ENCODE data around the gene MFSD12. TPM values are rescaled to one million over a fixed set of nuclear protein-coding genes. Genes with fewer than 3 reads are reported as not detected.
"Not testable (repeated sequence)": the region's sequence is repeated elsewhere in the genome, so short reads cannot be mapped to it uniquely, and the experiment has no call there.

Gene MFSD12
- total RNA-seq, 1 experiment from 2014 or later, result 34.5 TPM

DNA sequence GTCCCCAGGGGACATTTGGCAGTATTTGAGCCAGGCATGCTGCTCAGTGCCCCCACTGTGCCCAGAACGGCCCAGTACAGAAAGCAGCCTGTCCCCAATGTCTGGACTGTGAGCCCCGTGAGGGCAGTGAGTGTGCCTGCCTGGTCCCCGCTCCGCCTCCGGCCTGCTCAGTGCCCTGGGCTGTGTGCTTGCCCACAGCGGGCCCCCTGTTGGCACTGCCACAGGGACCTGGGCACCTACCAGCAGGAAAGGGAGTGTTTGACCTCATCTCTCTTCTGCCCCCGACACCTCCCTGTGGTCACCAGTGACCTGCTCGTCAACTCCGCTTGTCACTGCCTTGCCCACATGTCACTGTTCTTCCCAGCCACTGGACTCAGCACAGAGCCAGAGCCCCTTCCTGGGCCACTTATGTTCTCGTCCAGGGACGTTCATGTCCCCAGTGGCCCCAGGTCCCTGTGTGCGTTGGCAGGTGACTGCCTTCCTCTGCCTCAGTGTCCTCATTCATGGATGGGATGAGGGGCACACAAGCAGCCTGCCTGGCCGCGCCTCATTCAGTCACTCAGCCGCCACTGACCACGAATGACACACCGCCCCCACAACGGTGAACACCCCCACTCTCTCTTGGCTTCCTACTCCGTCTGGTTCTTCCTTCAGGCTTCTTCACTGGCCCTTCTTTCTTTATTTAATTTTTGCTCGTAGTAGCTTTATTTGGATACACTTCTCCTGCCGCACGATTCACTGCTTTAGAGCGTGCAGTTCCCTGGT is 48.4 kb downstream of the MFSD12 start:
- Histone ChIP-seq H3K4me3 (ENCODE audit: low read length) (no peak overlapping the region), H3K79me2 (ENCODE audit: low read length) (peaks cover 81% of the 10 kb centered on the region), H4K20me1 (ENCODE audit: insufficient read depth, low read depth, low read length) (peaks cover 19% of the 10 kb centered on the region; the same call in 1 of the 2 replicates), H3K27me3 (ENCODE audit: low read length) (no peaks in the 10 kb centered on the region), H3K9me3 (ENCODE audit: low read length) (no peaks in the 10 kb centered on the region), H3K9ac (ENCODE audit: low read length) (no peak overlapping the region), H3K9me2 (replicated peaks; ENCODE audit: insufficient read depth, low read length) (no peaks in the 10 kb centered on the region), H3K36me3 (ENCODE audit: insufficient read depth, low read length) (no peaks in the 10 kb centered on the region), H3K4me2 (ENCODE audit: low read depth, low read length, poor library complexity, severe bottlenecking) (no peak overlapping the region), H3K4me1 (ENCODE audit: low read length) (peaks cover 19% of the 10 kb centered on the region), H3K27ac (ENCODE audit: low read length) (no peak overlapping the region), H2AFZ (ENCODE audit: low read length) (no peak overlapping the region)
- DNase-seq, result no peak

DNA sequence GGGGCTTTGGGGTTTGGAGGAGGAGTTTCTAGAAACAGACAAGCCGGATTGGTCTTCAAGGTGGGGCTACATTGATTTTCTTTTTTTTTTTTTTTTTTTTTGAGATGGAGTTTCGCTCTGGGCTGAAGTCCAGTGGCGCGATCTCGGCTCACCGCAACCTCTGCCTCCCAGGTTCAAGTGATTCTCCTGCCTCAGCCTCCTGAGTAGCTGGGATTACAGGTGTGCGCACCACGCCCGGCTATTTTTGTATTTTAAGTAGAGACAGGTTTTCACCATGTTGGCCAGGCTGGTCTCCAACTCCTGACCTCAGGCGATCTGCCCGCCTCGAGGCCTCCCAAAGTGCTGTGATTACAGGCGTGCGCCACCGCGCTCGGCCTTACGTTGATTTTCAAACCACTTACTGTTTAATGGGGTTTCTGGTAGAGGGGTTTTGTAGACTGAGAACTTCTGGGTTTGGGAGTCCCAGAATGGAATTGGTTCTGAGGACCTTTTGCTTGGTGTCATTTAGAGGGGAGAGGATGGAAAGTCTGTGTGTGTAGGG is 49.2 kb downstream of the MFSD12 start:
- H3K4me2 ChIP-seq (ENCODE audit: low read depth, low read length, poor library complexity, severe bottlenecking), result not testable (repeated sequence)

DNA sequence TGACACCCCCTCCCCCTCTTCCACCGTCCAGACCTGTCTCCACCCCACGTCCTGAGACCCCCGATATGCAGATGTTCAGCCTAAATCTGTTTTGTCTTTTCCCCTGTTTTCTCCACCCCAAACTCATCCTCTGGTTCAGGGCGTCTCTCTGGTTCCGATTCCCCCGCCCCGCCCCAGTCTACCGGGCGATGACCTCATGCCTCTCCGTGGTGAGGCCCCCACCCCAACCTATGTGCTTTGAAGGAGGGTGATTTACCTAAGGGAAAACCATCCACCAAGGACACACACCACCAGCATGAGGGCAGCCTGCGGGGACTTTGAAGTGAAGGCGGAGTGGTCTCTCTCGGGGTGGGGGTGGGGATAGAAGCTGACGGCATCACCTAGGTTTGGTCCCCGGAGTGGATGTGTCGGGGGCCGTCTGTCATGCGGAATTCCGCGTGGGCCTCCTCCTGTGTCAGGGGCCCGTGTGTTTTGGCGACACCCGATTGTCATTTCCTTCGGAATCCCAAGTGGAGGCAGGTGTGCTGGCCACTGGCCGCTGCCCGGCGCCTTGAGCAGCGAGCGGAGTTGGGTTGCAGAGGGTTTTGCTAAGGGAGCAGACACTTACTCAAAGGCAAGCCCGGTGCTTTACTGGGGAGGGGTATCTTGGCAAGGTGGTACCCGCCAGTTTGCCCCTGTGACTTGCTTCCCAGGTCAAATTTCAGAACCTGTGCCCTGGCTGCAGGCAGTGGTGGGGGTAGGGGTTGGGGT is 49.8 kb downstream of the MFSD12 start:
- Histone ChIP-seq H3K9me3 (ENCODE audit: low read length) (no peaks in the 10 kb centered on the region), H3K79me2 (ENCODE audit: low read length) (peaks cover 67% of the 10 kb centered on the region), H3K36me3 (ENCODE audit: insufficient read depth, low read length) (no peaks in the 10 kb centered on the region), H3K9me2 (replicated peaks; ENCODE audit: insufficient read depth, low read length) (no peaks in the 10 kb centered on the region), H2AFZ (ENCODE audit: low read length) (no peak overlapping the region), H3K4me2 (ENCODE audit: low read depth, low read length, poor library complexity, severe bottlenecking) (peak overlapping the region; percentile 73), H3K4me1 (ENCODE audit: low read length) (peaks cover 19% of the 10 kb centered on the region), H3K27me3 (ENCODE audit: low read length) (no peaks in the 10 kb centered on the region), H3K4me3 (ENCODE audit: low read length) (peak overlapping the region; percentile 88), H4K20me1 (ENCODE audit: insufficient read depth, low read depth, low read length) (peaks cover 19% of the 10 kb centered on the region; the same call in 1 of the 2 replicates), H3K9ac (ENCODE audit: low read length) (peak overlapping the region; percentile 97), H3K27ac (ENCODE audit: low read length) (no peak overlapping the region)
- no peak for DNase-seq

More for the DNA sequence above, 49.2 kb downstream of the MFSD12 start:
- H2AFZ ChIP-seq (ENCODE audit: low read length); H3K9me2 ChIP-seq (replicated peaks; ENCODE audit: insufficient read depth, low read length); H3K36me3 ChIP-seq (ENCODE audit: insufficient read depth, low read length); H3K9me3 ChIP-seq (ENCODE audit: low read length); H3K9ac ChIP-seq (ENCODE audit: low read length); H3K4me3 ChIP-seq (ENCODE audit: low read length); H3K27me3 ChIP-seq (ENCODE audit: low read length); H3K27ac ChIP-seq (ENCODE audit: low read length): not testable (repeated sequence)
- H4K20me1 ChIP-seq (ENCODE audit: insufficient read depth, low read depth, low read length), result peaks cover 19% of the 10 kb centered on the region; the same call in 1 of the 2 replicates
- H3K79me2 ChIP-seq (ENCODE audit: low read length), result peaks cover 73% of the 10 kb centered on the region
- H3K4me1 ChIP-seq (ENCODE audit: low read length), result peaks cover 19% of the 10 kb centered on the region
- DNase-seq, result peak; percentile 47

DNA sequence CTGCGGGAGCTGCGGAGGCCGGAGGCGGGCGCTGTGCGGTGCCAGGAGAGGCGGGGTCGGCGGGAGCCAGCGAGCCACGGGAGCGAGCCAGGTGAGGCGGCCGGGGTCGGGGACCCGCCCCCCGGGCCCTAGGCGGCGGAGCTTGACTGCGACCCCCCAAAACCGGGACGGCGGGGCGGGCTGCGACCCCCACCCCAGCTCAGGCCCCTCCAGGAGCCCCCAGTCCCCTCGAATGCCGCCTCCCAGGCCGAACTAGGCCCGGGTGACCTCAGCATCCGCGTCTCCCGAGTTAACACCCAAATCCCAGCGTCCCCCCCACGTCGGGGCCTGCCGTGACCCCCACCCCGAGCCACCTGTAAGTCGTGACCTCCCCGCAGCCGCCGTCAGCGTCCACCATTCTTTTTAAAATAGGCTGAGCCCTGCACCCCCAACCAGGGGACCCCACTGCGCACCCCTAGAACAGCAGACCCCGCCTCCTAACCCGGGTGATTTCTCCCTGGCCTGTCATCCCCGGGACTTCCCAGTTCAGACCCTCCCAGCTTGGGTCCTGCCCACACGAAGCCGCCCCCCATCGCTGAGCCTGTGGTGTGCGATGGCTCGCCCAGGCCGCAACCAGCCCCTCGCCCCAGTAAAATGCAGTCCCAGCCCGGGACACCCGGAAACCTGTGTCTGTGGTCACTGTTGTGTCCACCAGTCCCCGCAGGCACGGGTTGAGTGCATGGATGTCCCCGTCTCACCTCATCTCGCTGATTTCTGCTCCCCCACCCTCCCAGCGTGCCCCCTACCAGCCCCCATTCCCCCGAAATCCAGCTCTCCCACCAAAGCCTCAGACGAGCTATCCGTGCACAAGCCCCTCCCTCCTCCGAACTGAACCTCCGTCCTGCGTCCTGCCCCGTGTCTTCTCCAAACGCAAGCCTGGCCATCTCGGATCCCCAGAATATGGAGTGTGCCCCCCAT is 50.7 kb downstream of the MFSD12 start:
- no peaks in the 10 kb centered on the region for H3K9me2 ChIP-seq (replicated peaks; ENCODE audit: insufficient read depth, low read length)
- no peaks in the 10 kb centered on the region for H3K9me3 ChIP-seq (ENCODE audit: low read length)
- peaks cover 19% of the 10 kb centered on the region for H3K4me1 ChIP-seq (ENCODE audit: low read length)
- H3K4me3 ChIP-seq (ENCODE audit: low read length), result peak overlapping the region; percentile 88
- H3K27me3 ChIP-seq (ENCODE audit: low read length), result no peaks in the 10 kb centered on the region
- DNase-seq, result peak; percentile 64
- peaks cover 14% of the 10 kb centered on the region; the same call in 1 of the 2 replicates for H4K20me1 ChIP-seq (ENCODE audit: insufficient read depth, low read depth, low read length)
- H3K27ac ChIP-seq (ENCODE audit: low read length), result peak overlapping the region; percentile 57
- H3K79me2 ChIP-seq (ENCODE audit: low read length), result peaks cover 58% of the 10 kb centered on the region
- H2AFZ ChIP-seq (ENCODE audit: low read length), result no peak overlapping the region
- H3K36me3 ChIP-seq (ENCODE audit: insufficient read depth, low read length), result no peaks in the 10 kb centered on the region
- peak overlapping the region; percentile 73 for H3K4me2 ChIP-seq (ENCODE audit: low read depth, low read length, poor library complexity, severe bottlenecking)
- H3K9ac ChIP-seq (ENCODE audit: low read length), result peak overlapping the region; percentile 97

DNA sequence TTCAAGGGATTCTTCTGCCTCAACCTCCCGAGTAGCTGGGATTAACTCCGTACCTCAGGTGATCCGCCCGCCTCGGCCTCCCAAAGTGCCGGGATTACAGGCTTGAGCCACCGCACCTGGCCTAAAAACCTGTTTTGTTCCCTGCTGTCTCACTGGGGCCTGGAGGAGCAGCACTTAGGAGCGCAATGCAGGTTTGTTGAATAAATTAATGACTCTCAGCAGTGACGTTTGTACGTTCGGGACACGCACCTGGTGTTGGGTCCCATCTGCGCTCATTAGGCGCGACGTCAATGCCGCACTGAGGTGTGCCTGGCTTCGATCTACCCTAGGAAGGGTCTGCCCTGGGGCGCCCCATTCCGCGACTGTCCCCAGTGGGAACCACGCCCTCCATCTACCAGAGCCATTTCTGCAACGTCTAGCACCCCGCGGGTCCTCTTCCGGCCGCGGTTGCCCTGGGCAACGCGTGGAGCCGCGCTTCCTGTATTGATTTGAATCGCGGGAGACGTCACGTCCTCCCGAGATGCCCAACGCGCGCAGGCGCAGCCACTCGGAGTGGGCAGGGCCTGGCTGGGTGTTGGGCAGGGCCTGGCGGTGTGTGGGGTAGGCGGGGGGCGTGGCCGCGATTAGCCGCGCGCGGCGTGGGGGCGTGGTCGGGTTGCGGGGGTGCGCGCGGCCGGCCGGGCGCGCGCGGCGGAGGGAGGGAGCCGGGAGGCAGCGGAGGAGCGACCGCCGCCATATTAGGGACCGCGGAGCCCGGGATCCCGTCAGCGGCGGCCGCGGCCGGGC is 51.6 kb downstream of the MFSD12 start, which contains the start of gene FZR1:
Gene FZR1 (plus strand): TSS at position 714 of the 786 bp plus-strand sequence. CDS start 16,679 bp downstream, outside the sequence.
- H3K79me2 ChIP-seq (ENCODE audit: low read length), result peaks cover 49% of the 10 kb centered on the region
- no peaks in the 10 kb centered on the region for H3K9me3 ChIP-seq (ENCODE audit: low read length)
- H3K4me3 ChIP-seq (ENCODE audit: low read length), result peak within 1 kb of the TSS; percentile 88
- no peaks in the 10 kb centered on the region for H3K36me3 ChIP-seq (ENCODE audit: insufficient read depth, low read length)
- peaks cover 11% of the 10 kb centered on the region; the same call in 1 of the 2 replicates for H4K20me1 ChIP-seq (ENCODE audit: insufficient read depth, low read depth, low read length)
- H3K27me3 ChIP-seq (ENCODE audit: low read length), result no peaks in the 10 kb centered on the region
- DNase-seq, result peak; percentile 100
- no peaks in the 10 kb centered on the region for H3K9me2 ChIP-seq (replicated peaks; ENCODE audit: insufficient read depth, low read length)
- peak within 1 kb of the TSS; percentile 96 for H2AFZ ChIP-seq (ENCODE audit: low read length)
- H3K4me2 ChIP-seq (ENCODE audit: low read depth, low read length, poor library complexity, severe bottlenecking), result peak within 1 kb of the TSS; percentile 89
- H3K27ac ChIP-seq (ENCODE audit: low read length), result peak within 1 kb of the TSS; percentile 79
- H3K4me1 ChIP-seq (ENCODE audit: low read length), result peaks cover 19% of the 10 kb centered on the region
- peak within 1 kb of the TSS; percentile 97 for H3K9ac ChIP-seq (ENCODE audit: low read length)

DNA sequence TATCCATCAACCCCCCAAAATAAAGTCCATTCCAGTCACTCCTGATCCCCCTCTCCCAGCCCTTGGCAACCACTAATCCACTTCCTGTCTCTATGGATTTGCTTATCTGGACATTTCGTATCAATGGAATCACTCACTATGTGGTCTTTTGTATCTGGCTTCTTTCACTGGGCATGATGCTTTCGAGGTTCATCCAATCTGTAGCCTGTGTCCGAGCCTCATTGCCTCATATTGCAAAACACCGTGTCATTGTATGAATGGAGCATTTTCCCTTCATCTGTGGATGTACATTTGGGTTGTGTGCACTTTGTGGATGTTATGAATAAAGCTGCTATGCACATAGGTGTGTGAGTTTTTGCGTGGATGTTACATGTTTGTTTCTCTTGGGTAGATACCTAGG is 52.7 kb downstream of the MFSD12 start:
- Histone ChIP-seq H2AFZ (ENCODE audit: low read length) (no peak overlapping the region), H3K4me3 (ENCODE audit: low read length) (peak overlapping the region; percentile 76; the same call in 1 of the 2 replicates), H3K9ac (ENCODE audit: low read length) (peak overlapping the region; percentile 85), H3K4me2 (ENCODE audit: low read depth, low read length, poor library complexity, severe bottlenecking) (peak overlapping the region; percentile 89), H3K9me3 (ENCODE audit: low read length) (no peaks in the 10 kb centered on the region), H3K27ac (ENCODE audit: low read length) (no peak overlapping the region), H3K79me2 (ENCODE audit: low read length) (peaks cover 46% of the 10 kb centered on the region), H3K36me3 (ENCODE audit: insufficient read depth, low read length) (no peaks in the 10 kb centered on the region), H3K4me1 (ENCODE audit: low read length) (peaks cover 20% of the 10 kb centered on the region), H3K27me3 (ENCODE audit: low read length) (no peaks in the 10 kb centered on the region), H4K20me1 (ENCODE audit: insufficient read depth, low read depth, low read length) (peaks cover 10% of the 10 kb centered on the region; the same call in 1 of the 2 replicates), H3K9me2 (replicated peaks; ENCODE audit: insufficient read depth, low read length) (no peaks in the 10 kb centered on the region)
- no peak for DNase-seq

DNA sequence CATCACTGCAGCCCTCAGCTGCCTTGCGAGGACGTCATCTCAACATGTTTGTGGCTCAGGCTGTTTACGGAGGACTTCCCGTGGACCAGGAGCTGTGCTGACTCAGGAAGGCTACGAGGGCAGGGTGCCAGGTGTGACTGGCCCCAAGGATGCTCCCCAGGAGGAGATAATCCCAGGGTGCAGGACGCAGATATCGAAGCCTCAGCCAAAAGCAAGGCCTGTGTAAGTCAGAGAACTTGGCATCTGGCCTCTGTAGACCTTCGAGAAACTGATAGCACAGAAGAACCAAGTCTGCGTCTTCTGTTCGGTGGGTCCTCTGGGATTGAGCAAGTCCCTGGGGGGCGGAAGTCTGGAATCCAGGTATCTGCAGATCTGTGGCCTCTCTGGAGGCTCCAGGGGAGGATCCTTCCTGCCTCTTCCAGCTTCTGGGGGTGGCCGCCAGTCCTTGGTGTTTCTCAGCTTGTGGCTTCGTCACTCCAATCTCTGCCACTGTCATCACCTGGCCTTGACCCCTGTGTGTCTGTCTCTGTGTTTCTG is 54.3 kb downstream of the MFSD12 start:
- Histone ChIP-seq H3K9me3 (ENCODE audit: low read length) (no peaks in the 10 kb centered on the region), H3K4me1 (ENCODE audit: low read length) (peaks cover 28% of the 10 kb centered on the region), H3K9me2 (replicated peaks; ENCODE audit: insufficient read depth, low read length) (no peaks in the 10 kb centered on the region), H3K36me3 (ENCODE audit: insufficient read depth, low read length) (no peaks in the 10 kb centered on the region), H3K4me2 (ENCODE audit: low read depth, low read length, poor library complexity, severe bottlenecking) (no peak overlapping the region), H3K27me3 (ENCODE audit: low read length) (no peaks in the 10 kb centered on the region), H3K79me2 (ENCODE audit: low read length) (peaks cover 43% of the 10 kb centered on the region), H3K4me3 (ENCODE audit: low read length) (no peak overlapping the region), H3K27ac (ENCODE audit: low read length) (no peak overlapping the region), H3K9ac (ENCODE audit: low read length) (no peak overlapping the region), H2AFZ (ENCODE audit: low read length) (no peak overlapping the region), H4K20me1 (ENCODE audit: insufficient read depth, low read depth, low read length) (peaks cover 5% of the 10 kb centered on the region; the same call in 1 of the 2 replicates)
- no peak for DNase-seq

Data from Karpas-422 (cell line).